Trophoblast cell (in vitro differentiated cells and primary cell): ENCODE results near the gene INPP5D.

Source experiments
- DNase-seq, 2 donors: peaks; one replicate each; pipeline ENCODE4 v3.0.0-alpha.2; 2016
- H2AFZ ChIP-seq: 2 replicates; pipeline ENCODE4 v1.6.1; 2013; ENCODE audit warnings: low read length, moderate library complexity, mild to moderate bottlenecking; ENCODE audit not compliant: insufficient read depth, poor library complexity
- H2AK5ac ChIP-seq: 2 replicates; pipeline ENCODE4 v1.6.1; 2013; ENCODE audit warnings: mild to moderate bottlenecking, low read length
- H2BK120ac ChIP-seq: 2 replicates; pipeline ENCODE4 v1.6.1; 2013; ENCODE audit warnings: low read length, mild to moderate bottlenecking, moderate library complexity; ENCODE audit not compliant: insufficient read depth, poor library complexity
- H2BK12ac ChIP-seq: 2 replicates; pipeline ENCODE4 v1.6.1; 2013; ENCODE audit warnings: mild to moderate bottlenecking, low read length, moderate library complexity
- H2BK5ac ChIP-seq: 2 replicates; pipeline ENCODE4 v1.6.1; 2013; ENCODE audit warnings: low read length, low read depth, moderate library complexity, mild to moderate bottlenecking; ENCODE audit not compliant: poor library complexity
- H3K14ac ChIP-seq: 2 replicates; pipeline ENCODE4 v1.6.1; 2013; ENCODE audit warnings: mild to moderate bottlenecking, low read length
- H3K18ac ChIP-seq: 2 replicates; pipeline ENCODE4 v1.6.1; 2013; ENCODE audit warnings: mild to moderate bottlenecking, low read length
- H3K23ac ChIP-seq: 2 replicates; pipeline ENCODE4 v1.6.1; 2013; ENCODE audit warnings: low read length
- H3K27ac ChIP-seq: 2 replicates; pipeline ENCODE4 v1.5.1; 2013; ENCODE audit warnings: low read depth, mild to moderate bottlenecking, inconsistent platforms, low read length, moderate library complexity
- H3K27me3 ChIP-seq: 2 replicates; pipeline ENCODE4 v1.6.1; 2013; ENCODE audit warnings: inconsistent platforms, mild to moderate bottlenecking, low read length, moderate library complexity; ENCODE audit not compliant: insufficient read depth
- H3K36me3 ChIP-seq, 2 experiments: 1 replicate in 1 of 2; 2 replicates in 1 of 2; pipeline ENCODE4 v1.6.1; 2013; ENCODE audit warnings: low read length in 2 of 2, mild to moderate bottlenecking in 2 of 2, moderate library complexity in 1 of 2; ENCODE audit not compliant: insufficient read depth in 2 of 2, control insufficient read depth in 1 of 2
- H3K4ac ChIP-seq: 2 replicates; pipeline ENCODE4 v1.6.1; 2013; ENCODE audit warnings: low read depth, mild to moderate bottlenecking, low read length, moderate library complexity
- H3K4me1 ChIP-seq, 2 experiments: 1 replicate in 1 of 2; 2 replicates in 1 of 2; pipeline ENCODE4 v1.6.1; 2013; ENCODE audit warnings: low read length in 2 of 2, mild to moderate bottlenecking in 2 of 2, moderate library complexity in 1 of 2; ENCODE audit not compliant: insufficient read depth in 2 of 2, control insufficient read depth in 1 of 2
- H3K4me2 ChIP-seq: 2 replicates; pipeline ENCODE4 v1.6.1; 2013; ENCODE audit warnings: inconsistent platforms, mild to moderate bottlenecking, low read length, moderate library complexity
- H3K4me3 ChIP-seq: 2 replicates; pipeline ENCODE4 v1.5.1; 2013; ENCODE audit warnings: mild to moderate bottlenecking, low read depth, low read length, inconsistent platforms
- H3K79me1 ChIP-seq: one replicate; pipeline ENCODE4 v1.6.1; 2013; ENCODE audit warnings: low read length
- H3K79me2 ChIP-seq: 2 replicates; pipeline ENCODE4 v1.6.1; 2013; ENCODE audit warnings: low read length, mild to moderate bottlenecking; ENCODE audit not compliant: control insufficient read depth, insufficient read depth, poor library complexity
- H3K9ac ChIP-seq: 2 replicates; pipeline ENCODE4 v1.6.1; 2013; ENCODE audit warnings: mild to moderate bottlenecking, low read length
- H3K9me3 ChIP-seq: 2 replicates; pipeline ENCODE4 v1.6.1; 2013; ENCODE audit warnings: low read depth, mild to moderate bottlenecking, control low read depth, inconsistent platforms, low read length; ENCODE audit not compliant: insufficient read depth
- H4K12ac ChIP-seq: 2 replicates; pipeline ENCODE4 v1.6.1; 2013; ENCODE audit warnings: low read depth, mild to moderate bottlenecking, low read length, moderate library complexity
- H4K8ac ChIP-seq: 2 replicates; pipeline ENCODE4 v1.6.1; 2013; ENCODE audit warnings: low read depth, mild to moderate bottlenecking, low read length, moderate library complexity
- H4K91ac ChIP-seq: one replicate; pipeline ENCODE4 v1.6.1; 2013; ENCODE audit warnings: low read depth, mild to moderate bottlenecking, low read length, moderate library complexity
- WGBS: extraction: QIAGEN DNeasy Blood & Tissue Kit; methylation state at CpG from one replicate; pipeline ENCODE4 v1.1.7; 2013; ENCODE audit warnings: missing lambda C conversion rate; ENCODE audit not compliant: insufficient read length, insufficient coverage; ENCODE audit errors: extremely low coverage; 5-methylcytosine and 5-hydroxymethylcytosine counted together

INPP5D gene

DNA sequence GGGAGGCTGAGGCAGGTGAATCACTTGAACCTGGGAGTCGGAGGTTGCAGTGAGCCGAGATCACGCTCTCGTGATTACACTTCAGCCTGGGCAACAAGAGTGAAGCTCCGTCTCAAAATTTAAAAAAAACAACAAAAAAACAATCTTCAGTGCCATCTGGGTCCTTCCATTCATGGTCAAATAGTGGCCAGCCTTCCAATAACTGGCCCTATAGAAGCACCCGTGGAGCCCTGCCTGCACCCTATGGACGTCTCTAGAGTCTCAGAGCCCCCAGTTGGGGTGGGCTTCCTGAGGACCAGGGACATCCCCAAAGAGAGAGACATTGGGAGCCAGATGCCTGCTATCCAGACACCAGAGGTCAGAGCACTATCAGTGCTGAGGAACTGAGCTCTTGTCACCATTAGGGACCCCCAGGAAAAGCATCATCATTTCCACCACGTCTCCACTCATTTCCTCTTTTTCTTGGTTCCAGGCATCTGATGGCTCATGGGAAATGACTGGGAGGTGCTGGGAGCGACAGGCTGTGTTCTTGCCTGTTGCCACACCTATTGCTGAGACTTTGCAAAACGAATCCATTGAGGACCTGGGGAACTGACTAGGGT, 18.3 kb upstream of the INPP5D start:
- H3K9ac ChIP-seq: no peak overlapping the region
- no peak overlapping the region for H3K27ac ChIP-seq
- H3K27me3 ChIP-seq: no peaks in the 10 kb centered on the region
- no peak overlapping the region for H3K4me2 ChIP-seq
- no peak overlapping the region for H4K91ac ChIP-seq
- no CpG with 5 or more reads among the region's 10 CpGs for WGBS
- H3K79me1 ChIP-seq: no peaks in the 10 kb centered on the region
- H4K12ac ChIP-seq: no peak overlapping the region
- no peak overlapping the region for H2AK5ac ChIP-seq
- no peak overlapping the region for H2BK120ac ChIP-seq
- no peak overlapping the region for H3K4me3 ChIP-seq
- H3K23ac ChIP-seq: no peak overlapping the region
- no peak overlapping the region for H3K18ac ChIP-seq
- no peak overlapping the region for H2AFZ ChIP-seq
- no peak overlapping the region for H2BK5ac ChIP-seq
- H3K79me2 ChIP-seq: no peaks in the 10 kb centered on the region
- no peaks in the 10 kb centered on the region for H3K36me3 ChIP-seq
- H3K14ac ChIP-seq: no peak overlapping the region
- no peak overlapping the region for H4K8ac ChIP-seq
- DNase-seq: no peak
- H3K4me1 ChIP-seq: no peaks in the 10 kb centered on the region
- peaks cover 2% of the 10 kb centered on the region for H3K9me3 ChIP-seq
- no peak overlapping the region for H3K4ac ChIP-seq
- H2BK12ac ChIP-seq: no peak overlapping the region

DNA sequence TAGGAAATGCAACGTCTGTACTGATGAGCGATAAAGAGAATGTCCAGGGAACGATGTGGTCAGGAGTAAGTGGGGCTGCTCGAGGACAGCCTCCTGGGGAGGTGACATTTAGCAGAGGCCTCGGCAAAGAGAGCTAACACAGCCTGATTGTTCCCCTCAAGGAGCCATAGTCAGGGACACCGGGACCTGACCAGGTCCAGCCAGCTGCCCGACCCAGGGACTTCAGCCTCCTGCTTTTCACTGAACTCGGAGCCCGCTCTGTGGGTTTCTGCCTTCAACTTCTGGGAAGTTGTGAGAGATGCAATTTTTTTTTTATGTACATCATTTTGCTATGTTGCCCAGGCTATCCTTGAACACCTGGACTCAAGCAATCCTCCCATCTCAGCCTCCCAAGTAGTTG, 17.6 kb upstream of the INPP5D start:
- H3K4me1 ChIP-seq: no peaks in the 10 kb centered on the region
- H2AFZ ChIP-seq: no peak overlapping the region
- H2BK120ac ChIP-seq: no peak overlapping the region
- no peak overlapping the region for H4K8ac ChIP-seq
- no peak overlapping the region for H4K12ac ChIP-seq
- no peak overlapping the region for H3K14ac ChIP-seq
- WGBS: no CpG with 5 or more reads among the region's 9 CpGs
- H3K27ac ChIP-seq: no peak overlapping the region
- H3K79me1 ChIP-seq: no peaks in the 10 kb centered on the region
- no peak overlapping the region for H3K9ac ChIP-seq
- no peak overlapping the region for H3K4me3 ChIP-seq
- no peak overlapping the region for H2BK5ac ChIP-seq
- no peaks in the 10 kb centered on the region for H3K27me3 ChIP-seq
- no peak overlapping the region for H2AK5ac ChIP-seq
- H3K4ac ChIP-seq: no peak overlapping the region
- H3K4me2 ChIP-seq: no peak overlapping the region
- no peak overlapping the region for H3K18ac ChIP-seq
- no peak overlapping the region for H4K91ac ChIP-seq
- no peak overlapping the region for H2BK12ac ChIP-seq
- H3K9me3 ChIP-seq: peaks cover 2% of the 10 kb centered on the region
- DNase-seq: no peak
- H3K23ac ChIP-seq: no peak overlapping the region
- no peaks in the 10 kb centered on the region for H3K36me3 ChIP-seq
- H3K79me2 ChIP-seq: no peaks in the 10 kb centered on the region

DNA sequence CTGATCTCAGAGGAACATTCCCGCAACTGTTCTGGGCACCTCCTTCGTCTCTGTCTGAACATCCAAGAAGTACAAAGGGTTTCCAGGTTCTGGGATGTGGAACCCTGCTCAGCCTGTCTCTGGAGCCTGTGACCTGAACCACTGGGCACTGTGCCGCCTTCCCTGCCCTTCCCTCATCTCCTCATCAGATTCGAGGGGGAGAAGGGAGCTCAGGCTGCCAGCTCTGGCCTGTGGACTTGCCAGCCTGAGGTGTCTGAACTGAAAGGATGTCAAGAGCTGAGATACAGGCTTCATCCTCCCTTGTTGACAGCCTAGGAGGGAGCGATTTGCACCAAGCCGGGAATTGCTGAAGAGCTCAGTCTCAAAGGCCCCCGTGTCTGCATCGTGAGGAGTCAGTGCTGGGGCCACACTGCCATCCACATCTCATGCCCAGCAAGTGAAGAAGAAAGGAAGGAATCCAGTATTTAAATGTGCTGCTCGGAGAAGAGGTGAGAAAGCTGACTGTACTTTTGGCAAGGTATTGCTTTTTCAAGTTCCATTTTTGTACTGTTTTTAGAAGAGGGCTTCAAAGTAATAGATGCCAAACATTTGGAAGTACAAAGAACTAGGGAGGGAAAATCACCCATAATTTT, 15.1 kb upstream of the INPP5D start:
- H4K8ac ChIP-seq: no peak overlapping the region
- H3K79me1 ChIP-seq: no peaks in the 10 kb centered on the region
- H3K9ac ChIP-seq: no peak overlapping the region
- no peak overlapping the region for H3K27ac ChIP-seq
- WGBS: no CpG with 5 or more reads among the region's 9 CpGs
- peaks cover 0 to 3% of the 10 kb centered on the region in 2 experiments for H3K4me1 ChIP-seq
- H2AFZ ChIP-seq: no peak overlapping the region
- no peak overlapping the region for H3K18ac ChIP-seq
- H3K14ac ChIP-seq: no peak overlapping the region
- no peak overlapping the region for H3K4me3 ChIP-seq
- no peak overlapping the region for H2BK12ac ChIP-seq
- H3K27me3 ChIP-seq: no peaks in the 10 kb centered on the region
- no peak overlapping the region for H3K4ac ChIP-seq
- no peak overlapping the region for H3K4me2 ChIP-seq
- no peaks in the 10 kb centered on the region for H3K9me3 ChIP-seq
- no peak overlapping the region for H2AK5ac ChIP-seq
- H2BK5ac ChIP-seq: no peak overlapping the region
- DNase-seq: no peak
- H4K12ac ChIP-seq: no peak overlapping the region
- no peaks in the 10 kb centered on the region for H3K36me3 ChIP-seq
- no peak overlapping the region for H3K23ac ChIP-seq
- H2BK120ac ChIP-seq: no peak overlapping the region
- H4K91ac ChIP-seq: no peak overlapping the region
- H3K79me2 ChIP-seq: no peaks in the 10 kb centered on the region

DNA sequence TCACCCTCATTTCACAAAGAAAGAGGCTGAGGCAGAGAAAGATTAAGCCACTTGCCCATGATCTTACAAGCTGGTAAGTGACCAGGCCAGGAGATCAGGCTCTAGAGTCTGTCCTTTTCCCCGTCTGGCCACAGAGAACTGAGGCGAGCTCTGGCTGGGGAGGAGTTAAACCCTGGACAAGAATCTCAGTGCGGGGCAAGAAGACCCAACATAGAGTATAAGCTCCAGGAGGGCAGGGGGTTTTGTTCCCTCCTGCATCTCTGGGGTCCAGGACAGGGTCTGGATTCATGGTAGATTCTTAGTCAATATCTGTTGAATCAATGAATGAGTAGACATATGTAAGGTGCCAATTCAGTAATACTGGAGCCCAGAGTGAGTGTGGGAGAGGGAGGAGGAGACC, 12.9 kb upstream of the INPP5D start:
- Histone ChIP-seq H3K4me1 (peaks cover 0 to 6% of the 10 kb centered on the region in 2 experiments), H4K12ac (no peak overlapping the region), H3K9ac (no peak overlapping the region), H3K36me3 (no peaks in the 10 kb centered on the region), H3K4me2 (no peak overlapping the region), H3K14ac (no peak overlapping the region), H4K91ac (no peak overlapping the region), H3K4me3 (no peak overlapping the region), H3K23ac (no peak overlapping the region), H2BK12ac (no peak overlapping the region), H2BK120ac (no peak overlapping the region), H3K9me3 (no peaks in the 10 kb centered on the region), H3K27me3 (no peaks in the 10 kb centered on the region), H2AFZ (no peak overlapping the region), H4K8ac (no peak overlapping the region), H2BK5ac (no peak overlapping the region), H3K27ac (no peak overlapping the region), H3K79me1 (no peaks in the 10 kb centered on the region), H3K4ac (no peak overlapping the region), H2AK5ac (no peak overlapping the region), H3K18ac (no peak overlapping the region), H3K79me2 (no peaks in the 10 kb centered on the region)
- no CpG with 5 or more reads among the region's 3 CpGs for WGBS
- DNase-seq: no peak
